ENCODE results near the gene MIGA2.

Gene MIGA2

GRCh38 chr9:129104051-129104450 is 67.6 kb downstream of the MIGA2 start:
- H3K79me2 ChIP-seq (ENCODE audit: insufficient read depth, low read depth), result no peaks in the 10 kb centered on the region
- no peak overlapping the region for H3K4me2 ChIP-seq

GRCh38 chr9:129105857-129106694 is 69.7 kb downstream of the MIGA2 start:
- Histone ChIP-seq H4K20me1 (ENCODE audit: insufficient read depth) (no peaks in the 10 kb centered on the region), H3K4me3 (IDR thresholded peaks at IDR 0.05; ENCODE audit: insufficient read depth, low read depth, low read length) (no peak overlapping the region), H3K9ac (no peak overlapping the region), H3K36me3 (ENCODE audit: insufficient read depth) (no peaks in the 10 kb centered on the region), H3K79me2 (ENCODE audit: insufficient read depth, low read depth) (no peaks in the 10 kb centered on the region), H3K4me1 (ENCODE audit: low read depth, poor library complexity, severe bottlenecking) (no peaks in the 10 kb centered on the region), H3K27me3 (ENCODE audit: insufficient read depth, low read depth) (no peaks in the 10 kb centered on the region; the same call in 1 of the 2 replicates), H3K4me2 (no peak overlapping the region), H2AFZ (ENCODE audit: low read depth) (no peak overlapping the region), H3K27ac (no peak overlapping the region)
- no peak for TF ChIP-seq CTCF (conservative IDR thresholded peaks at IDR 0.05; ENCODE audit: low read depth, low read length)

More at GRCh38 chr9:129104051-129104450, 67.6 kb downstream of the MIGA2 start:
- H3K27me3 ChIP-seq (ENCODE audit: insufficient read depth, low read depth), result no peaks in the 10 kb centered on the region; the same call in 1 of the 2 replicates
- no peaks in the 10 kb centered on the region for H3K4me1 ChIP-seq (ENCODE audit: low read depth, poor library complexity, severe bottlenecking)
- no peak overlapping the region for H3K27ac ChIP-seq
- no peak overlapping the region for H2AFZ ChIP-seq (ENCODE audit: low read depth)
- no peaks in the 10 kb centered on the region for H3K36me3 ChIP-seq (ENCODE audit: insufficient read depth)
- no peaks in the 10 kb centered on the region for H4K20me1 ChIP-seq (ENCODE audit: insufficient read depth)
- TF ChIP-seq CTCF (conservative IDR thresholded peaks at IDR 0.05; ENCODE audit: low read depth, low read length), result no peak
- no peak overlapping the region for H3K4me3 ChIP-seq (IDR thresholded peaks at IDR 0.05; ENCODE audit: insufficient read depth, low read depth, low read length)
- no peak overlapping the region for H3K9ac ChIP-seq

- no peak overlapping the region for H3K4me2 ChIP-seq
- TF ChIP-seq CTCF (conservative IDR thresholded peaks at IDR 0.05; ENCODE audit: low read depth, low read length), result no peak
- no peak overlapping the region for H3K9ac ChIP-seq
- no peak overlapping the region for H3K4me3 ChIP-seq (IDR thresholded peaks at IDR 0.05; ENCODE audit: insufficient read depth, low read depth, low read length)
- H3K27ac ChIP-seq, result no peak overlapping the region
- peaks cover 5% of the 10 kb centered on the region for H3K4me1 ChIP-seq (ENCODE audit: low read depth, poor library complexity, severe bottlenecking)
- no peaks in the 10 kb centered on the region; the same call in 1 of the 2 replicates for H3K27me3 ChIP-seq (ENCODE audit: insufficient read depth, low read depth)
- H3K79me2 ChIP-seq (ENCODE audit: insufficient read depth, low read depth), result peaks cover 6% of the 10 kb centered on the region; the same call in 1 of the 2 replicates
- no peaks in the 10 kb centered on the region for H3K36me3 ChIP-seq (ENCODE audit: insufficient read depth)
- H2AFZ ChIP-seq (ENCODE audit: low read depth), result no peak overlapping the region
- no peaks in the 10 kb centered on the region for H4K20me1 ChIP-seq (ENCODE audit: insufficient read depth)
Observed at GRCh38 chr9:129107651-129108050, 71.2 kb downstream of the MIGA2 start.

- peaks cover 6% of the 10 kb centered on the region for H3K4me1 ChIP-seq (ENCODE audit: low read depth, poor library complexity, severe bottlenecking)
- H3K4me3 ChIP-seq (IDR thresholded peaks at IDR 0.05; ENCODE audit: insufficient read depth, low read depth, low read length), result no peak overlapping the region
- H3K36me3 ChIP-seq (ENCODE audit: insufficient read depth), result no peaks in the 10 kb centered on the region
- H2AFZ ChIP-seq (ENCODE audit: low read depth), result no peak overlapping the region
- peaks cover 12% of the 10 kb centered on the region; the same call in 1 of the 2 replicates for H3K79me2 ChIP-seq (ENCODE audit: insufficient read depth, low read depth)
- no peak overlapping the region for H3K9ac ChIP-seq
- H3K27ac ChIP-seq, result no peak overlapping the region
- H3K27me3 ChIP-seq (ENCODE audit: insufficient read depth, low read depth), result no peaks in the 10 kb centered on the region; the same call in 1 of the 2 replicates
- TF ChIP-seq CTCF (conservative IDR thresholded peaks at IDR 0.05; ENCODE audit: low read depth, low read length), result no peak
- no peaks in the 10 kb centered on the region for H4K20me1 ChIP-seq (ENCODE audit: insufficient read depth)
- H3K4me2 ChIP-seq, result no peak overlapping the region
Observed at GRCh38 chr9:129108083-129108804, 71.8 kb downstream of the MIGA2 start.

Measured in KMS-11 (cell line).